COLO668 (cell line): ENCODE data around the gene ALAS1.
A peak's percentile ranks its signal among the peaks of the same experiment; 100 is the strongest.
"Not testable (repeated sequence)": the region's sequence is repeated elsewhere in the genome, so short reads cannot be mapped to it uniquely, and the experiment has no call there.

Source experiments
- DNase-seq: peaks from one replicate; lab custom pipeline; 2025; ENCODE audit not compliant: unreplicated experiment; lab: John Stamatoyannopoulos, UW

ALAS1 gene

DNA sequence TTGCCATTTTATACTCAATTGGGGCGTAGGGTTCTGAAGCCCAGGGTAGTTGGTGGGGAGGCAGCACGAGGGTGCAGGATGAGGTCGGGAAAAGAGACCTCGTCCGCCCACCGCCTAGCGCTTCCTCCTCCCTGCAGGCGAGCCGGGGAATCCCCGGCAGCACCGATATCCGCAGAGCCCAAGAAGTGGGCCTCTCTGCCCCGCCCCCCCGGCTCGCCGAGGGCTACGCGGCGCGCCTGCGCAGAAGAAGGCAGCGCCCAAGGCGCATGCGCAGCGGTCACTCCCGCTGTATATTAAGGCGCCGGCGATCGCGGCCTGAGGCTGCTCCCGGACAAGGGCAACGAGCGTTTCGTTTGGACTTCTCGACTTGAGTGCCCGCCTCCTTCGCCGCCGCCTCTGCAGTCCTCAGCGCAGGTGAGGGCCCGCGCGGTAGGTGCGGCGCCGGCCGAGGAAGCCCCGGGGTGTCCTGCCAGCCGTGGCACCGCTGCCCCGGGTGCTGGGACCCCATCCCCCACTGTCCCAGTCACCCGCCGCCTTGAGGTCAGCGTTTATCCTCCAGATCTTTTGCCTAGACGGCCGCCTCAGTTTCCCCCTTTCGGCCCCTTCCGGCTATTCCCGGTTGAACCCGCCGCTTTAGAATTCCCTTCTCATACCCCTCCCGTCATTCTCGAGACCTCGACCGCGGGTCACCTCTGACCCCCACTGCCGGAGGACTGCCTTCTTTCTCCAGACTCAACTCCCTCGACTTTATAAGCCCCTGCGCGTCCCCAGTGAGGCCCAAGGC lies at the start of gene ALAS1:
Gene ALAS1 (plus strand): TSS at position 319 of the 784 bp plus-strand sequence. CDS start 1,082 bp downstream, outside the sequence.
- peak; percentile 92 for DNase-seq

- no peak for DNase-seq
Observed at GRCh38 chr3:52149021-52149420, 48.9 kb upstream of the ALAS1 start.

GRCh38 chr3:52149726-52150125 lies 48.2 kb upstream of the ALAS1 start:
- DNase-seq: no peak

GRCh38 chr3:52150357-52150756 lies 47.6 kb upstream of the ALAS1 start:
- no peak for DNase-seq

- no peak for DNase-seq
Observed at GRCh38 chr3:52150860-52151259, 47.1 kb upstream of the ALAS1 start.

- not testable (repeated sequence) for DNase-seq
Observed at GRCh38 chr3:52151991-52152390, 46.0 kb upstream of the ALAS1 start.

GRCh38 chr3:52153389-52154096 lies 44.4 kb upstream of the ALAS1 start:
- peak; percentile 58 for DNase-seq

DNA sequence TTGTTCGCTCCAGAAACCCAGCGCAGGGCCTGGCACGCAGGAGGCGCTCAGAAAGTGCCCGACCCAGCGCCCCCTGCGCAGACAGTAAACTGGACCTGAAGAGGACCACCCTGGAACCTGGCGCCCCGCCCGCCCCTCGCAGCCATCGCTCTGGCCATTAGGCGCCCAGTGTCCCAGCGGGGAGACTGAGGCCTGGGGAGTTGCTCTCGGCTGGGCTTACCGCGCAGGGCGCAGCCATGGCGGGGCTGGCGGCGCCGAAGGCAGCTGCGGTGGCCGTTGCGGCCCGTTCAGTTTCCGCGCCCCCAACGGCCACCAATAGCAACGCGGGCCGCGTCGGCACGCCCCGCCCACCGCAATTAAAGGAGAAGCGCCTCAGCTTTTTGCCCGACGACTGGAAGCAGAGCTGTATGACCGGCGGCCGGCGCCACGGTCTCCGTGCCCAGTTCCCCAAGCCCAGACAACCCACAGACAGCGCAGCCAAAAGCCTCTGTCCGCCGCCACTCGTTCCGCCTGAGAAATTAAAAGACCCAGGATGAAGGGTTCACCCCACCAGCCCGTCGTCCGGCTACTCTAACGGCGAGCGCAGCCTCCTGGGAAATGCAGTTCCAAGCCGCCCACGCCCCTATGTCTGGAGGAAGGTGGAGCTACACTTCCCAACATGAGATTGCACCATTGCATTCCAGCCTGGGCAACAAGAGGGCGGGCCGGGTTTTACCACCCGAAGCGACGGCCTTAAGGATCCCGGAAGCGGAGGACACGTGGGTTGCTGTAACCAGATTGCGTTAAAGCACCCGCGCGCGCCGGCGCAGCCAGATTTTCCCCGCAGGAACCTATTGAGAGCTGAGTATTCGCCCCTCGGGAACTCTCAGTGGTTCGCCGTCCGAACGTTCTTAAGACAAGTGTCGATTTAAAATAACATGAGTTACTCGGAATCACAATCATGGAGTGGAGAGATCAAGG lies 43.5 kb upstream of the ALAS1 start, which contains the start of gene POC1A:
Gene POC1A (minus strand): TSS at position 289 of the 960 bp plus-strand sequence. CDS start 51 bp downstream, at position 238.
- DNase-seq: peak; percentile 90

DNA sequence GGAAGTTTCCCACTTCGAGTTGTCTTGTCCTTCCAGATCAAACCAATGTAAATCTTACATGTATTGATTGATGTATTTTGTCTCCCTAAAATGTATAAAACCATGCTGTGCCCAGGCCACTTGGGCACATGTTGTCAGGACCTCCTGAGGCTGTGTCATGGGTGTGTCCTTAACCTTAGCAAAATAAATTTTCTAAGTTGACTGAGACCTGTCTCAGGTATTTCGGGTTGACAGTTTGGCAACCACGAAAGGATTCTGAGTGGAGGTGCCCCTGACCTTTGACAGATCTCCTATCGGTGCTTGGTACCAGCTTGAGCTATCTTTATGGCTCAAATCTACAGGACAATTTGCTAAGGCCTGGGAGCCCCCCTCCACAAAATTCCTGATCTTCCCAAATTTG lies 42.0 kb upstream of the ALAS1 start:
- DNase-seq: no peak

- no peak for DNase-seq
Observed at GRCh38 chr3:52159503-52159902, 38.5 kb upstream of the ALAS1 start.

DNA sequence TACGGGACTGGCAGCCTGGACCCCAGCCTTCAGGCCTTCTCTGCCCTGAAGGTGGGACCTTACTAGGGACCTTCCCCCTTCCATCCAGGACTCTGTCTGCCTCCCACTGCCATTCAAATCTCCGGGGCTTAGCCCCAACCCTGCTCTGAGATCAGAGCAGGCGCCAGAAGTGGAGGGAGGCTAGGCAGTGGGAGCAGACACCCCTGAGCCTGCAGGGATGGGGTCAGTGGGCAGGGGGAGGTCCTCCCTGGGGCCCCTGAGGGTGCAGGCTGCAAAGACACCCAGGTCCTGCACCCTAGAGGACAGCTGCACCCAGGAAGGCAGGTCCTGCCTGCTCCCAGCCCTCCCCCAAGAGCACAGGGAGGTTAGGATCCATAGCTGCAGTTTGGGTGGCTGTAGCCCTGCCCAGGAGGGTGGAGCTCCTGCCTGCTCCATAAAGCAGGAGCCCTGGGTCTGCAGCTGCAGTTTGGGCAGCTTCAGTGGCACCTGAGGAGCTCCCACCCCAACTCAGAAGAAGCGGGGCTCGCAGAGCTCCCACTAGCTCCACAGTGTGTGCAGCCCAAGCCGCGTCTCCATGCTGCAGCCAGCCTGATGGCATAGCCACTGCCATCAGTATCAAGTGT lies 35.6 kb upstream of the ALAS1 start:
- no peak for DNase-seq

DNA sequence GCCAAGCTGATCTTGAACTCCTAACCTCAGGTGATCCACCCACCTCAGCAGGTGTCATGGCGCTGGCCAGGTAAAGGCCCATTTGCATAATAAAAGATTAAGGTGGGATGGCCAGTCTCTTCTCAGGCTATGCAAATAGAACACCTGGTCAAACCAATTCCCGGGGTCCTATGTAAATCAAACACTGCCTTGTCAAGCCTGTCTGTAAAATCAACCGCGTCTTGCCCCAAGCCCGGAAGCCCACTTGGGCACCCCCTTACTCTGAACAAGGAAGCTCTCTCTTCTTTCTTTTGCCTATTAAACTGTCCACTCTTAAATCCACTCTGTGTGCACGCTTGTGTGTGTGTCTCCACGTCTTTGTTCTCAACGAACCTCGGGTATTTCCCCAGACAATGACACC lies 30.7 kb upstream of the ALAS1 start:
- DNase-seq: no peak

DNA sequence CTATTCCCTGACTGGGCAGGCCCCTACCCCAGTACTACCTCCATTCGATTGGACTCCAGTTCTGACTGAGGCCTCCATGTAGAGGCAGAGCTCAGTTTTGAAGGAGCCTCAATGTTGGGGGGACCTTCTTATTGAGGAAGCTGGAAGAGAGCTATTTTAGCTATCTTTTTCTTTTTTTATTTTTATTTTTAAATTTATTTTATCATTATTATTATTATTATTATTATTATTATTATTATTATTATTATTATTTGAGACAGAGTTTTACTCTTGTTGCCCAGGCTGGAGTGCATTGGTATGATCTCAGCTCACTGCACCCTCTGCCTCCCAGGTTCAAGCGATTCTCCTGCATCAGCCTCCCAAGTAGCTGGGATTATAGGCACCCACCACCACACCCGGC lies 27.7 kb upstream of the ALAS1 start:
- not testable (repeated sequence) for DNase-seq

GRCh38 chr3:52171514-52172261 lies 26.3 kb upstream of the ALAS1 start:
- no peak for DNase-seq

- DNase-seq: no peak
Observed at GRCh38 chr3:52172262-52172757, 25.6 kb upstream of the ALAS1 start.

- DNase-seq: no peak
Observed at GRCh38 chr3:52173101-52173500, 24.9 kb upstream of the ALAS1 start.

GRCh38 chr3:52174896-52175295 lies 23.1 kb upstream of the ALAS1 start:
- DNase-seq: no peak

- DNase-seq: no peak
Observed at GRCh38 chr3:52175416-52176179, 22.4 kb upstream of the ALAS1 start.

- DNase-seq: no peak
Observed at GRCh38 chr3:52176180-52176752, 21.7 kb upstream of the ALAS1 start.
